Sigmoid colon (tissue), 4 donors: Measurements from ENCODE around the gene FOLR2.
"Not testable (repeated sequence)": the region's sequence is repeated elsewhere in the genome, so short reads cannot be mapped to it uniquely, and the experiment has no call there.

Source experiments
- EP300 ChIP-seq, 4 donors: sonication (generic); formaldehyde crosslinking; IDR thresholded peaks; one replicate each; pipeline ENCODE4 v1.6.1; 2017; ENCODE audit warnings: antibody characterized with exemption in 4 of 4
- POLR2A ChIP-seq, 2 donors: fragments of 450-650 bp; IDR thresholded peaks; one replicate each; pipeline ENCODE4 v1.6.1; 2016; ENCODE audit warnings: antibody characterized with exemption in 2 of 2, mild to moderate bottlenecking in 2 of 2, moderate library complexity in 2 of 2
- POLR2AphosphoS5 ChIP-seq, 4 donors: sonication (generic); formaldehyde crosslinking; IDR thresholded peaks; one replicate each; pipeline ENCODE4 v1.6.1; 2017; ENCODE audit warnings: antibody characterized with exemption in 4 of 4
- TF ChIP-seq, protein P1 (sequence below), 4 experiments: fragments of 450-650 bp in 3 of 4; fragments of 200-600 bp in 1 of 4; IDR thresholded peaks; one replicate each; pipeline ENCODE4 v1.5.1; 2016 to 2019; ENCODE audit warnings: antibody characterized with exemption in 4 of 4, mild to moderate bottlenecking in 3 of 4, moderate library complexity in 2 of 4

DNA sequence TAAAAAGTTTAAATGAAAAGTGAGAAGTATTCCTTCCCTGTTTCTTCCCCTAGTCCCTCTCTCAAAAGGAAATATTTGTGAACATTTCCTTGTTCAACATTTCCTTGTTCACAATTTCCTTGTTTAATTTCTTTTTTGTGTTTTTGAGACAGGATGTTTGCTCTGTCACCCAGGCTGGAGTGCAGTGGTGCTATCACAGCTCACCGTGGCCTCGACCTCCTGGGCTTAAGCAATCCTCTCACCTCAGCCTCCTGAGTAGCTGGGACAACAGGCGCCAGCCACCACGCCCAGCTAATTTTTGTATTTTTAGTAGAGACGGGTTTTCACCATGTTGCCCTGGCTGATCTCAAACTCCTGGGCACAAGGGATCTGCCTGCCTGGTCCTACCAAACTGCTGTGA lies 50.4 kb downstream of the FOLR2 start:
- TF ChIP-seq POLR2A, POLR2AphosphoS5, EP300 (IDR thresholded peaks at IDR 0.05): not testable (repeated sequence)
- TF ChIP-seq, protein P1, sequence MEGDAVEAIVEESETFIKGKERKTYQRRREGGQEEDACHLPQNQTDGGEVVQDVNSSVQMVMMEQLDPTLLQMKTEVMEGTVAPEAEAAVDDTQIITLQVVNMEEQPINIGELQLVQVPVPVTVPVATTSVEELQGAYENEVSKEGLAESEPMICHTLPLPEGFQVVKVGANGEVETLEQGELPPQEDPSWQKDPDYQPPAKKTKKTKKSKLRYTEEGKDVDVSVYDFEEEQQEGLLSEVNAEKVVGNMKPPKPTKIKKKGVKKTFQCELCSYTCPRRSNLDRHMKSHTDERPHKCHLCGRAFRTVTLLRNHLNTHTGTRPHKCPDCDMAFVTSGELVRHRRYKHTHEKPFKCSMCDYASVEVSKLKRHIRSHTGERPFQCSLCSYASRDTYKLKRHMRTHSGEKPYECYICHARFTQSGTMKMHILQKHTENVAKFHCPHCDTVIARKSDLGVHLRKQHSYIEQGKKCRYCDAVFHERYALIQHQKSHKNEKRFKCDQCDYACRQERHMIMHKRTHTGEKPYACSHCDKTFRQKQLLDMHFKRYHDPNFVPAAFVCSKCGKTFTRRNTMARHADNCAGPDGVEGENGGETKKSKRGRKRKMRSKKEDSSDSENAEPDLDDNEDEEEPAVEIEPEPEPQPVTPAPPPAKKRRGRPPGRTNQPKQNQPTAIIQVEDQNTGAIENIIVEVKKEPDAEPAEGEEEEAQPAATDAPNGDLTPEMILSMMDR (IDR thresholded peaks at IDR 0.05) = not testable (repeated sequence)
